Measurements from ENCODE around the gene FCRLB.

DNA sequence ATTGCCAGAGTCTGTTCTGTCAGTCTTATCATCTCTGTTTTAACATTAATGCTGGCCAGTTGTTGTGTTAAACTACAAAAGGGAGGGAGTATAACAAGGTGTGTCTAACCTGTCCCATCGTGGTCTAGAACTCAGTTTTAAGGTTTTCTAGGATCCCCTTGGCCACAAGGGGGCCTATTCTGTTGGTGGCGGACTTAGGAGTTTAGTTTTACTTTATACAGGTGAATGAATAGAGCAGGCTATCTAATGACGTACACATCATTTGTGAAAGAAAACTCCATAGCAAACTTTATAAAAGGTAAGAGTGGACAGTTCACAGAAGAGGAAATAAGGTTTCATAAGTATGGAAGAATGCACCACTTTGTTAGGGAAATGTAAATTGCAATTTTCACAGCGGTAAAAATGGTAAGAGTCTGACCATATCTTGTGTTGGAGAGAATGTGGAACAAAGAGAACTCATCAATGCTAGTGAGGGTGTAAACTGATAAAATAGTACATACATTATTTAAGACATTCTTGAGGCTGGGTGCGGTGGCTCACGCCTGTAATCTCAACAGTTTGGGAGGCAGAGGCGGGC lies 42.3 kb downstream of the FCRLB start:
- TF ChIP-seq CTCF (IDR thresholded peaks at IDR 0.05) (peak in 5 of 6 experiments; percentile 27 to 49 (median 30)), POLR2A (IDR thresholded peaks at IDR 0.05) (no peak)

Data from adrenal gland (tissue), 5 donors.